Kidney glomerular epithelial cell (primary cell): Measurements from ENCODE around the gene TARS2.

Experiments
- DNase-seq: peaks from one replicate; lab custom pipeline; 2025; lab: John Stamatoyannopoulos, UW

The TARS2 gene

DNA sequence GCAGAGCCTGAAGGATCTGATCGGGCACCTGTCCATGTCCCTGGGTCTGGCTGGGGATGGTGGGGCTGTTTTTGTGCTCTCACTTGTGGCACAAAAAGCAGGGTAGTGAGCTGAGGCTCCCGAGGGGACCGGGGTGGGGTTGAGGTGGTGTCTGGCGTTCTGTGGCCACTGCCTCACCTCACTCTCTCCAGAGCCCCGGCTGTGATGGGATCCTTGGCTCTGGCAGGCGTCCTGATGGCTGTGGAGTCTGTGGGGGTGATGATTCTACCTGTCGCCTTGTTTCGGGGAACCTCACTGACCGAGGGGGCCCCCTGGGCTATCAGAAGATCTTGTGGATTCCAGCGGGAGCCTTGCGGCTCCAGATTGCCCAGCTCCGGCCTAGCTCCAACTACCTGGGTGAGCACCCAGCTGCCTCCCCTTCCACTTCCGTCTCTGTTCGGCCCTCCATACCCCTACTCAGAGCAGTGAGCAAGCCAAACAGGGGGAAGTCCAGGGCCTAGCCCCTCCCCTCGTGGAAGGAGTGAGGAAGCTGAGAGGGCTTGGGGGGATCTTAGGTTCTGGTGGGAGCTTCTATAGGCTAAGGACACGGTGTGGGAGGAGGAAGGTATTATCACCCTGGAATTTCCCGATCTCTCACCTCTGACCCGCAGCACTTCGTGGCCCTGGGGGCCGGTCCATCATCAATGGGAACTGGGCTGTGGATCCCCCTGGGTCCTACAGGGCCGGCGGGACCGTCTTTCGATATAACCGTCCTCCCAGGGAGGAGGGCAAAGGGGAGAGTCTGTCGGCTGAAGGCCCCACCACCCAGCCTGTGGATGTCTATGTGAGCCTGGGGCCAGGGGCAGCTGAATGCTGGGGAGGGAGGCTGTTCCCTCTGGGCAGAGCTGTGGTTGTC, 69.0 kb downstream of the TARS2 start:
- DNase-seq = no peak

GRCh38 chr1:150557065-150557600, 69.9 kb downstream of the TARS2 start:
- DNase-seq = no peak
